ENCODE results near the gene AJAP1.

The AJAP1 gene

DNA sequence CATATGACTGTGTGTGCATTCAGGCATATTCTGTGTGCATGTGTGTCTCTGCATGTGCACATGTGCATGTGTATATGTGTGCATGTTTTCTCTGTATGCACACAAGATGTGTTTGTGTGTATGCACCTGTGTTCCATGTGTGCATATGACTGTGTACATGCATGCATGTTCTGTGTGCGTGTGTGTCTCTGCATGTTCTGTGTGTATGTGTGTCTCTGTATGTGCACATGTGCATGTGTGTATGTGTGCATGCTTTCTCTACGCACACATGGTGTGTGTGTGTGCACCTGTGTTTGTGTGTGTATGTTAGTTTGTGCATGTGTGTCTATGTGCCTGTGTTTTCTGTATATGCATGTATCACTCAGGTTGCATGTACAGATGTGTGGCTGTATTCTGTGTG is 42.3 kb downstream of the AJAP1 start:
- TF ChIP-seq, protein P1, sequence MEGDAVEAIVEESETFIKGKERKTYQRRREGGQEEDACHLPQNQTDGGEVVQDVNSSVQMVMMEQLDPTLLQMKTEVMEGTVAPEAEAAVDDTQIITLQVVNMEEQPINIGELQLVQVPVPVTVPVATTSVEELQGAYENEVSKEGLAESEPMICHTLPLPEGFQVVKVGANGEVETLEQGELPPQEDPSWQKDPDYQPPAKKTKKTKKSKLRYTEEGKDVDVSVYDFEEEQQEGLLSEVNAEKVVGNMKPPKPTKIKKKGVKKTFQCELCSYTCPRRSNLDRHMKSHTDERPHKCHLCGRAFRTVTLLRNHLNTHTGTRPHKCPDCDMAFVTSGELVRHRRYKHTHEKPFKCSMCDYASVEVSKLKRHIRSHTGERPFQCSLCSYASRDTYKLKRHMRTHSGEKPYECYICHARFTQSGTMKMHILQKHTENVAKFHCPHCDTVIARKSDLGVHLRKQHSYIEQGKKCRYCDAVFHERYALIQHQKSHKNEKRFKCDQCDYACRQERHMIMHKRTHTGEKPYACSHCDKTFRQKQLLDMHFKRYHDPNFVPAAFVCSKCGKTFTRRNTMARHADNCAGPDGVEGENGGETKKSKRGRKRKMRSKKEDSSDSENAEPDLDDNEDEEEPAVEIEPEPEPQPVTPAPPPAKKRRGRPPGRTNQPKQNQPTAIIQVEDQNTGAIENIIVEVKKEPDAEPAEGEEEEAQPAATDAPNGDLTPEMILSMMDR (IDR thresholded peaks at IDR 0.05; ENCODE audit: insufficient read depth, low read length, poor library complexity, severe bottlenecking): no peak
- DNase-seq (ENCODE audit: extremely low read depth, insufficient read length): no peak
- Histone ChIP-seq H3K27me3 (replicated peaks; ENCODE audit: control insufficient read depth, insufficient read depth, low read length) (no peaks in the 10 kb centered on the region; the same call in 1 of the 2 replicates), H3K36me3 (ENCODE audit: control insufficient read depth, insufficient read depth, low read length) (no peaks in the 10 kb centered on the region), H3K4me3 (replicated peaks; ENCODE audit: low read depth, low read length) (no peak overlapping the region)

DNA sequence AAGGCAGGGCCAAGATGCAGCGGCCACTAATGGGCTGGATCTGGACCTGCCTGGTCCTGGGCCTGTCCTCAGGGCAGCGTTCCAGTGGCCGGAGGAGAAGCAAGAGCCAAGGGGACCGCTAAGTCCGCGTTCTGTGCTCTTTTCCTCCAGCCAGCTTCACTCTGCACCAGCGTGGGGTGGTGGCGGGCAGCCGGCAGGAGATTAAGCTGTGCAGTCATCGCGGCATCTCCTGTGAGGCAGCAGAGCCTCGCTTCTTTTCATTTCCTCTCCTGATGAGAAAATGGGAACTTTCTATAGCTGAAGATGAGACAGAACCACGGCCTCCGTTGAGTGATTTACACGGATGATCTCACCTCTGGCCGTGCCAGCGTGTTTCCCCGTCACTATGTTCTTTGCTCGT is 43.4 kb downstream of the AJAP1 start:
- H3K27me3 ChIP-seq (replicated peaks; ENCODE audit: control insufficient read depth, insufficient read depth, low read length): no peaks in the 10 kb centered on the region; the same call in 1 of the 2 replicates
- TF ChIP-seq, protein P1 (IDR thresholded peaks at IDR 0.05; ENCODE audit: insufficient read depth, low read length, poor library complexity, severe bottlenecking): no peak
- no peak overlapping the region for H3K4me3 ChIP-seq (replicated peaks; ENCODE audit: low read depth, low read length)
- H3K36me3 ChIP-seq (ENCODE audit: control insufficient read depth, insufficient read depth, low read length): no peaks in the 10 kb centered on the region
- no peak for DNase-seq (ENCODE audit: extremely low read depth, insufficient read length)

DNA sequence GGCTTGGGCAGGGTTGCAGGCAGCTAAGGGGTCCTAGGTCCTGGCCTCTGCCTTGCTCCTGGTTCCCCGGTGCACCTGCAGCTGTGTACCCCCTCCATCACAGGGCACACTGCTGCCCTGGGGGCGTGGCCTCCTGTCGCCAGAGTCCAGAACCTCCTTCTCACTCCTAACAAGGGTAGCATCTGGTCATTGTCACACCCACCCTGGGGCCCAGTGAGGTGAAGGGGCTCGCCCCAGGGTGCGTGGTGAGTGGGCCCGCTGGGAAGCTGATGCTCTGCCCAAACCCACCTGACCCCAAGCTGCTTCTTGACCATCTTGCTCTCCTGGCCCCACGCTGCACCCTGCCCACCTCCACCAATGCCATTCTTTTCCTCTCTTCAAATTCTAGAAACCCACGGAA is 44.5 kb downstream of the AJAP1 start:
- TF ChIP-seq, protein P1 (IDR thresholded peaks at IDR 0.05; ENCODE audit: insufficient read depth, low read length, poor library complexity, severe bottlenecking): no peak
- no peak for DNase-seq (ENCODE audit: extremely low read depth, insufficient read length)
- Histone ChIP-seq H3K27me3 (replicated peaks; ENCODE audit: control insufficient read depth, insufficient read depth, low read length) (no peaks in the 10 kb centered on the region; the same call in 1 of the 2 replicates), H3K36me3 (ENCODE audit: control insufficient read depth, insufficient read depth, low read length) (no peaks in the 10 kb centered on the region), H3K4me3 (replicated peaks; ENCODE audit: low read depth, low read length) (no peak overlapping the region)

DNA sequence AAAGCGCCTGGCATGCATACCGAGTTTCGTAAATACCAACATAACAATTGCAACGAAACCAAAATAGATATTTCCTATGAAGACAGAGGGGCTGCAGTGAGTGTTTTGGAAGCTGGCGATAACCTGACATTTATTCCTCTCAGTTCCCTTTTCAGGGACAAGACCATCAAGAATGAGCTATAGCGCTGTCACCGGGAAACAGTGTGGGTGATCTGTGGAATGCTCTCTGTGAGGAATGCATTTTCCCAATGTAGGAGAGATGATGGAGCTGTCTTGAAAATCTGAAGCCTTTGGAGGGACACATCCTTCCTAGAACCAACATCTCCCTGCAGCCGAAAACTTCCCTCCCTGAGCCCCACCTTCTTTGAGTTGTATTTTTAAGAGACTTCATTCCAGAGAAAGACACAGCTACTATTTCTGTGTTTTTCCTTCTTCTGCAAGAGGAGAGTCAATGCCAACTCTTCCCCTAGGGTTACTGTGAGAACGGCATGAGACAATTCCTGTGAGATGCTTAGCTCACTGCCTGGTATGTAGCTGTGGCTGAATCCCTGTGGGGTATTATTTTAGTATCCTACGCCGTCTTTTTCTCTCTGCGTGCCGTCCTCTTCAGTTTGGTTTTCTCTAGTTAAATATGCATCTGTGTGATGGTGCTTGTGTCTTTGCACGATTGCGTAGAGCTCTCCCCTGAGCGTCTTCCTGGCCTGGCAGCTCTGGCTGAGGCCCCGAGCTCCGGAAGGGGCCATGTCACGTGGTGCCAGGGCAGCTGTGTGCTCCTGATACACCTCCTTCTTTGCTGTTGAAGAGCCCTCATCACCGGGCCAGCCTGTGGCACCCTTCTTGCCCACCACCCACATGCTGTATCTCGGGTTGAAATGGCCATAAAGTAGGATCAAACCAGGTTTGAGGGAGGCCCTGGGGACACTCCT is 45.2 kb downstream of the AJAP1 start:
- H3K27me3 ChIP-seq (replicated peaks; ENCODE audit: control insufficient read depth, insufficient read depth, low read length): no peaks in the 10 kb centered on the region; the same call in 1 of the 2 replicates
- TF ChIP-seq, protein P1 (IDR thresholded peaks at IDR 0.05; ENCODE audit: insufficient read depth, low read length, poor library complexity, severe bottlenecking): no peak
- no peaks in the 10 kb centered on the region for H3K36me3 ChIP-seq (ENCODE audit: control insufficient read depth, insufficient read depth, low read length)
- no peak for DNase-seq (ENCODE audit: extremely low read depth, insufficient read length)
- no peak overlapping the region for H3K4me3 ChIP-seq (replicated peaks; ENCODE audit: low read depth, low read length)

DNA sequence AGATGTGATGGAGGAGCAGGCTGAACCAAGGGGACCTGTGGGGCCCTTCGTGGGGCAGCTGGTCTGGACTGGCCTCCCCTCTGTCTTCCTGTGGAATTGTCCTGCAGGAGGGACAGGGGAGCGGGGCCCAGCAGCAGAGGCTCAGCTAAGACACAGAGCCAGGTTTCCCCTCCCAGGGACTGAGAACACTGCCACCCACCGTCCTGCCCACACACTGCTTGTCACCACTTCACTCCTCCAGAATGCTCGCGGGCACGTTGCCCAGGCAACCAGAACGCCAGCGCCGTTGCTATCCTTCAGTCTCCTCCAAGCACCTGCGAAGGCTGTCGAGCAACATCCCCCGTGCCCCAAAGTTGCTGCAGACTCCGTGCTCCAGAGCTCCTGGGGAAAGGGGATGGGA is 46.4 kb downstream of the AJAP1 start:
- TF ChIP-seq, protein P1 (IDR thresholded peaks at IDR 0.05; ENCODE audit: insufficient read depth, low read length, poor library complexity, severe bottlenecking): no peak
- no peaks in the 10 kb centered on the region for H3K27me3 ChIP-seq (replicated peaks; ENCODE audit: control insufficient read depth, insufficient read depth, low read length)
- no peak overlapping the region for H3K4me3 ChIP-seq (replicated peaks; ENCODE audit: low read depth, low read length)
- H3K36me3 ChIP-seq (ENCODE audit: control insufficient read depth, insufficient read depth, low read length): no peaks in the 10 kb centered on the region
- DNase-seq (ENCODE audit: extremely low read depth, insufficient read length): no peak

All from GM06990 (cell line).